ENCODE results near the gene ARHGAP21.
A peak's percentile ranks its signal among the peaks of the same experiment; 100 is the strongest.
"Not testable (repeated sequence)": the region's sequence is repeated elsewhere in the genome, so short reads cannot be mapped to it uniquely, and the experiment has no call there.

Gene ARHGAP21

DNA sequence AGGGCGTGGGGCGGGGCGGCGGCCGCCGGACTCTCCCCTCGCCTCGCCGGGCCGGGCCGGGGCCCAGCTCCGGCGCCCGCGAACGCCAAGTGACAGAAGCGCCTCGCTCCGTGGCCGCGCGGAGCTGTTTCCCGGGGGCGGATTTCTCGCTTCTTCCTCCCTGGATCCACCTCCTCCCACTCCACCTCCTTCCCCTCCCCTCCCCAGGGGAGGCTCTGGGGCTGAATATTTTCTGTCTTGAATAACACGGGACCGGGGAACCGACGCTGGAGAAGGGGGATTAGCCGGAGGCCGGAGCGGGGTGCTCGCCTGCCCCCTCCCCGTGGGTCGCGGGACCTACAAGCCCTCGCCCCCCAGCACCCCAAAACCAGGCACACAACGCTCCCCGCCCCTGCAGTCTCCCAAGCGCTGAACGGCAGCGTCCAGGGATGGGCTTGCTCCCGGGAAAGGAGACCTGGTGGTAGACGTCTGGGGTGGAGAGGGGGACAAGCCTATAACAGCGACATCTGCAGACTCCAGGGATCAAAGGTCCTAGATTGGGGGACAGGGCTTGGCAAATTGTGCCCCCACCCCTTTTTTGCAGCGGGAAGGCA lies at the start of gene ARHGAP21:
Gene ARHGAP21, minus strand, starts transcription at position 100 of the 593 bp plus-strand sequence. CDS start 1,988 bp downstream, outside the sequence.
- peak; percentile 54 for DNase-seq

- no peak for DNase-seq
Measured at GRCh38 chr10:24771943-24772694, 48.4 kb upstream of the ARHGAP21 start.

DNA sequence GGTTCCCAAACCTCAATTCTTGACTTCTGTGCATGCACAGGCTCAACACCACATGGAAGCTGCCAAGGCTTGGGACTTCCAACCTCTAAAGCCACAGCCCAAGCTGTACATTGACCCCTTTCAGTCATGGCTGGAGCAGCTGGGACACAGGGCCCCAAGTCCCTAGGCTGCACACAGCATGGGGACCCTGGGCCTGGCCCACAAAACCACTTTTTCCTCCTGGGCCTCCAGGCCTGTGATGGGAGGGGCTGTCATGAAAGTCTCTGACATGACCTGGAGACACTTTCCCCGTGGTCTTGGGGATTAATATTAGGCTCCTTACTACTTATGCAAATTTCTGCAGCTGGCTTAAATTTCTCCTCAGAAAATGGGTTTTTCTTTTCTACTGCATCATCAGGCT lies 41.3 kb upstream of the ARHGAP21 start:
- DNase-seq, result not testable (repeated sequence)

DNA sequence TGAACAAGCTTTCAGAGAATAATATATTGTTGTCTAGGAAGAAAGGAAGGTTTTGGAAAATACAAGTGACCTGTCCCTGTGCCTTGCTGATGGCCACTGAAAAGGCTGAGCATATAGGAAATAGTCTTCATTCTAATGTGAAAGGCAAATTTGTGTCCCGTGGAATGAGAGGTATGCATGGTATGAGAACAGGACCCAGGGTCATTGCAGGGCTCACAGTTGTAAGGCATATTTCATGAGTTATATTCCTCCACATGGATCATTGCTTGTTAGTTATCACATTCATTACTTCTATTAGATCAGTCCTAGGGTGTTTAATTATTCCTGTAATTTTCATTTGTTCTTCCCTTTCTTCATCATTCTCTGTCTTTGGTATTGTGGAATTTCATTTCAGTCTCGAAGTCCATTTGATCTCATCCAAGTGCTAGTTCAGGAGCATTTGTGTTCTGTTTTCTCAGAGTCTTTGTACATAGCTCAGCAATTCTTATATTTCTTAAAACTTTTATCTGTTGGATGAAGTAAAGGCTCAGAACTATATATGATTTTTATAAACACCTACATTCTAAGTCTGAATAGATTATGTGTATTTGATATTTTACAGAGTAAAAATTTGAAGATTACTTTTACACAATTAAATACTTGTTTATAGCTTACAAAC lies 39.4 kb upstream of the ARHGAP21 start:
- no peak for DNase-seq

- DNase-seq, result no peak
Measured at GRCh38 chr10:24762161-24762924, 38.7 kb upstream of the ARHGAP21 start.

GRCh38 chr10:24759672-24760071 lies 36.0 kb upstream of the ARHGAP21 start:
- DNase-seq, result no peak

- DNase-seq, result not testable (repeated sequence)
Measured at GRCh38 chr10:24758254-24758653, 34.6 kb upstream of the ARHGAP21 start.

DNA sequence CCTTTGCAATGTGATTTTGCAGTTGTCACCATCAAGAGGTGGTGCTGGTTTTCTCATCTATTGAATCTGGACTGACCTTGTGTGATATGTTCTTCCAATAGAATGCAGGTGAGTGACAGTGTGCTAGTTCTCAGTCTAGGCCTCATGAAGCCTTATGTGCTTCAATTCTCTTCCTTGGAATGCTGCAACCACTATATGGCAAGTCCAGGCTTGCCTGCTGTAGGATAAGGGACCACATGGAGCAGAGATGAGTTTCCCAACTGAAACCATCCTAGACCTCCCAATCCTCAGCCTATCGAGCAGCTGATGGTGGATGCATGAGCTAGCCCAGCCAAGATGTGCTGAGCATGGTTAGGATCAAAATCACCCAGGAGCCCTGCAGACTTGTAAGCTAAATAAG lies 32.6 kb upstream of the ARHGAP21 start:
- no peak for DNase-seq

DNA sequence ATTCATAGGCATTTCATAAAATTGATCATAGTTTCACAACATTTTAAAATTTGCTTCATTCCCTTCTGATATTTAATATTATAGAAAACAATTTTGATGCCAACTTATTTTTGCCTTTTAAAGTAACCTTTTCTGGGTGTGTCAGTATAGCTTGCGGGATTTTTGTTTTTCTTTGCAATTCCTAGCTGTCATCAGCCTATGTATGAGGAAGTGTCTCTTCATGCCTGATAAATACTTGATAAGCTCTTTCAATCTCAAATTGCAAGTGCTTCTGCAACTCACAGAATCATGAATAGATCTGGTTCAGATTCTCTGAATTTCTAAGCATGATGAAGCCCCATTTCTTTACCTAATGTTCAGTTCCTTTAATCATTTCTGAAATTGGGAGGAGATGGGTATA lies 28.0 kb upstream of the ARHGAP21 start:
- no peak for DNase-seq

DNA sequence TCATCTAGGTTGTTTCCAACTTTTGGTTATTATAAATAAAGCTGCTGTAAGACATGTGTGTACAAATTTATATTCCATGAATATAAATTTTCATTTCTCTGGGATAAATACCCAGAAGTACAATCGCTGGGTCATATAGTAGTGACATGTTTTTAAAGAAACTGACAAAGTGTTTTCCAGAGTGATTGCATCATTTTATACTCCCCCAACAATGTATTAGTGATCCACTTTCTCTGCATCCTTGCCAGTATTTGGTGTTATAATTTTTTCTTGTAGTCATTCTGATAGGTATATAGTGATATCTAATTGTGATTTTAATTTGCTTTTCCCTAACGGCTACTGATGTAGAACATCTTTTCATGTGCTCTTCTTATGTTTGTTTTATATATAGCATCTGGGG lies 27.0 kb upstream of the ARHGAP21 start:
- DNase-seq, result no peak

DNA sequence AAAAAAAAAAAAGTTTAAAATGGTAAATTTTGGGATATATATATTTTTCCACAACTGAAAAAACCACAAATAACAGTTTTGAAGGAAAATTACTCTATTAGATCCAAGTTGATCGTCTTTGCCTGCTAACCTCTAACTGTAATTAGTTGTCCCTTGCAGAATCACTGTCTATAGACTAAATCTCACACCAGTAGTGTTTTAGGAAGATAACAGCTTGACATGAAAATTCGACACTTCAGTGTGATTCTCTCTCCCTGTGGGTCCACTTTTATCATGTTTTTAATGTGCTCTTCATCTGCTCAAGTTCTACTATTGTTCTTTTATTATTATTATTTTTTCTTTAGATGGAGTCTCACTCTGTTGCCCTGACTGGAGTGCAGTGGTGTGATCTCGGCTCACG lies 24.5 kb upstream of the ARHGAP21 start:
- DNase-seq, result no peak

DNA sequence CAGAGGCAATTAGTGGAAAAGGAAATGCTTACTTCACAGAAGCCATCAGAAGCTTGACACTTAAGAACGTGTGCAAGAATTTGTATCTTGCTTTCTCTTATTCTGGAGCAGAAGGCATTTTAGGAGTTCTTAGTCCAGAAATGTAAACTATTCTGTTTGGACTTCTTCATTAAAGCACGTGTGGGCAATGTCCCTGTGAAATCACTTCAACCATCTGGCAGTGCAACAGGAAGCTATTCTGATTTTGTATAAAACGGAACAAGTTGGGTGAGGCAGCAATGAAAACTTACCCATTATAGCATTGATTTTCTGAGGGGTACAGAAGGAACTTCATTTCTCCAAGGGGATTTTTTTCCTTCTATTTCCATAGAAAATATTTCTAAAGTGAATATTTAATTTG lies 21.3 kb upstream of the ARHGAP21 start:
- DNase-seq, result no peak

DNA sequence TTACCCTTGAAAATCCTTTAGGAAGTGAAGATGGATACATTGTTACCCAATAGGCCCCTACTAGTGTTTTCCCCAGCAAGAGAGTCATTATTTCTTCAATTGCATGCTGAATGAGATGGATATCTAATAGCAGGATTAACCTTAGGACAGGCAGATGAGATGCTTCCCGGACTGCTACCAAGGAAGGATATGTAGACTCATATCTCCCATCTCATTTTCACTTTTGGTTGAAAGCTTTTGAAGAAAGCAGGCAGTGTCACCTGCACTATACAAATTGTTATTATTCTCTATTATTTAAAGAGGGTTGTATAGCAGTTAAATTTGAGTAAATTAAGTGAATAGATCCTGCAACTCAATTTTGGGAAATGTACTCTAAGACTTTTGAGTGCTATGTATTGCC lies 17.0 kb upstream of the ARHGAP21 start:
- no peak for DNase-seq

- no peak for DNase-seq
Measured at GRCh38 chr10:24737001-24737400, 13.3 kb upstream of the ARHGAP21 start.

- no peak for DNase-seq
Measured at GRCh38 chr10:24731942-24732341, 8.3 kb upstream of the ARHGAP21 start.

DNA sequence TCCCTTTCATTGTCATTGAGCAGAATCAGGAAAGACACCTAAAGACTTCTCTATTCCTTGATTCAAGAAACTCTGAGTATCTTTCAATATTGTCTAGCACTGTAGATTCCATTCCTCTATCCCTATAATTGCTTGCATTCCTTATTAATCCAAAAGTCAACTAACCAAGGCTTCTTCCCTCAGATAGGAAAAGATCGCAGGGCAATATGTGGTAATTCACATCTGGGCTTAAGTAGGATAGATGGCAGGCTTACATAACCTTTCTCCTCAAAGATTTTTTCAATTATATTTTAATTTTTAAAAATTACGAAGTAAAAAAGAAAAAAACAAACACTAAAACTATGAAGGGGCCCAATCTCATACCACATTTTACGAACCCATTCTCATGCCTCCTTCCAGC lies 7.1 kb upstream of the ARHGAP21 start:
- no peak for DNase-seq

DNA sequence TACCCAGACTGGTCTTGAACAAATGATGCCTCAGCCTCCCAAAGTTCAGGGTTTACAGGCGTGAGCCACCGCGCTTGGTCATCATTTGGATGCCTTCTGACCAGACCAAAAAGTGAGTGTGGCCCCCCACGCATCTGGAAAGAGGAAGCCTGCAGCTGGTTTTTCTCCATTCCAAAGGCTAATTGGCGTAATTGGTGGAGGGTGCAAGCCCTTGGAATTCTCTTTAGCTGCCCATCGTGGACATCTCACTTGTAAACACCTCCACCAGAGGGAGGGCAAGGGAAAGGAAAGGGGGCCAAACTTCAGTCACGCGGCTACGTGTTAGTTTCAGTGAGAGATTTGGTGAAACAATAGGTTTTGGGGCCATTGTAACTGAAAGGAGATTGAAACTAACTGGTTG lies 4.1 kb upstream of the ARHGAP21 start:
- no peak for DNase-seq

GRCh38 chr10:24726626-24727025 lies 2.9 kb upstream of the ARHGAP21 start:
- DNase-seq, result no peak

GRCh38 chr10:24726029-24726428 lies 2.3 kb upstream of the ARHGAP21 start:
- not testable (repeated sequence) for DNase-seq

GRCh38 chr10:24724381-24725228 lies 918 bp upstream of the ARHGAP21 start:
- peak; percentile 96 for DNase-seq

GRCh38 chr10:24723386-24723787 lies 300 bp downstream of the ARHGAP21 start:
- DNase-seq, result peak; percentile 29

- peak; percentile 55 for DNase-seq
Measured at GRCh38 chr10:24722676-24723385, 856 bp downstream of the ARHGAP21 start.

Measured in activated CD4-positive, alpha-beta T cell treated with anti-CD3 and anti-CD28 coated beads for 48 hours (primary cell).